Astrocyte of the hippocampus (primary cell): ENCODE measurements around the gene C1S.
"Not testable (repeated sequence)": the region's sequence is repeated elsewhere in the genome, so short reads cannot be mapped to it uniquely, and the experiment has no call there.

ENCODE experiments used
- DNase-seq: peaks from one replicate; pipeline ENCODE4 v3.0.0; 2011; ENCODE audit warnings: low read depth, low spot score

Gene C1S

GRCh38 chr12:7060353-7060954 is at the start of gene C1S:
TSS of gene C1S (plus strand) at chr12:7060718. CDS start at chr12:7061913, 1,195 bp downstream.
- DNase-seq: peak; percentile 89

- not testable (repeated sequence) for DNase-seq
These were observed 49.1 kb upstream of the C1S start for GRCh38 chr12:7011398-7011797.

- no peak for DNase-seq
These were observed 48.4 kb upstream of the C1S start for GRCh38 chr12:7012024-7012607.

GRCh38 chr12:7013101-7013500 is 47.4 kb upstream of the C1S start:
- DNase-seq: no peak

- DNase-seq: no peak
These were observed 44.8 kb upstream of the C1S start for GRCh38 chr12:7015555-7016370.

- DNase-seq: no peak
These were observed 43.5 kb upstream of the C1S start for GRCh38 chr12:7016958-7017571.

GRCh38 chr12:7017870-7018349 is 42.6 kb upstream of the C1S start:
- no peak for DNase-seq

GRCh38 chr12:7018350-7019042 is 42.0 kb upstream of the C1S start, which contains the start of gene LPCAT3:
TSS of gene LPCAT3 (minus strand) at chr12:7018476. CDS start at chr12:7018424, 52 bp downstream.
- peak; percentile 99 for DNase-seq

- DNase-seq: no peak
These were observed 41.4 kb upstream of the C1S start for GRCh38 chr12:7019043-7019569.

GRCh38 chr12:7021956-7022355 is 38.6 kb upstream of the C1S start:
- DNase-seq: no peak

- no peak for DNase-seq
These were observed 37.4 kb upstream of the C1S start for GRCh38 chr12:7023114-7023513.

- no peak for DNase-seq
These were observed 33.7 kb upstream of the C1S start for GRCh38 chr12:7026854-7027253.

GRCh38 chr12:7031306-7031705 is 29.2 kb upstream of the C1S start:
- DNase-seq: no peak

GRCh38 chr12:7032990-7033389 is 27.5 kb upstream of the C1S start:
- DNase-seq: no peak

- DNase-seq: no peak
These were observed 26.1 kb upstream of the C1S start for GRCh38 chr12:7034464-7034863.

- DNase-seq: no peak
These were observed 25.1 kb upstream of the C1S start for GRCh38 chr12:7035463-7035862.

- DNase-seq: not testable (repeated sequence)
These were observed 23.1 kb upstream of the C1S start for GRCh38 chr12:7037411-7037810.

- no peak for DNase-seq
These were observed 21.9 kb upstream of the C1S start for GRCh38 chr12:7038591-7038990.

GRCh38 chr12:7039403-7039802 is 21.1 kb upstream of the C1S start:
- DNase-seq: no peak

GRCh38 chr12:7042842-7043241 is 17.7 kb upstream of the C1S start:
- DNase-seq: no peak

- DNase-seq: no peak
These were observed 14.6 kb upstream of the C1S start for GRCh38 chr12:7045913-7046312.
